HepG2 (cell line): ENCODE measurements around the gene ATP11A. TPM values are rescaled to one million over a fixed set of nuclear protein-coding genes. Genes with fewer than 3 reads are reported as not detected.

Source experiments
- ATAC-seq: fragments of 200-7000 bp; cut with Tn5 transposase; 3 replicates; pipeline ENCODE4 v1.9.1; 2020; ENCODE audit warnings: mild to moderate bottlenecking, moderate library complexity
- BruUV-seq: library from RNA; stranded (reverse); fragments of 400-500 nt; replicated peaks from 2 replicates; lab custom pipeline; 2021; lab: Mats Ljungman, UMichigan
- CTCF ChIA-PET: fragments of 300-600 bp; formaldehyde crosslinking; extraction: SDS; loops from one replicate; lab custom pipeline; 2021; ENCODE audit warnings: low total read pairs, inconsistent platforms, low intra/inter-chr PET ratio; lab: Yijun Ruan, JAX
- POLR2A ChIA-PET: fragments of 350-600 bp; sonication (Branson Sonifier 250); formaldehyde crosslinking; loops from one replicate; lab custom pipeline; 2020; ENCODE audit warnings: antibody characterized with exemption, inconsistent platforms; lab: Yijun Ruan, JAX
- DNase-seq: peaks from one replicate; pipeline ENCODE4 v3.0.0-alpha.2; 2015; ENCODE audit warnings: low spot score
- FAIRE-seq: peaks from 3 replicates; lab custom pipeline; 2011; peaks lifted over from hg19 to GRCh38; lab: Jason Lieb, UNC
- H2AFZ ChIP-seq: one replicate; pipeline ENCODE4 v1.6.1; 2011; ENCODE audit warnings: low read length, inconsistent platforms
- H3K27ac ChIP-seq: fragments of 300-600 bp; 3 replicates; pipeline ENCODE4 v1.8.0; 2011; ENCODE audit warnings: mixed run types, mild to moderate bottlenecking, mixed read lengths, low read length, inconsistent platforms; ENCODE audit not compliant: insufficient read depth; ENCODE audit errors: extremely low read length
- H3K27me3 ChIP-seq, 2 experiments: fragments of 200-600 bp in 1 of 2; 2 replicates in 1 of 2; 3 replicates in 1 of 2; pipeline versions ENCODE4 v1.6.0 to v1.8.0; 2011; ENCODE audit warnings: low read length in 2 of 2, mild to moderate bottlenecking in 2 of 2, moderate library complexity in 2 of 2, inconsistent platforms in 1 of 2; ENCODE audit not compliant: insufficient read depth in 2 of 2, control insufficient read depth in 1 of 2
- H3K36me3 ChIP-seq, 2 experiments: fragments of 200-600 bp in 1 of 2; replicated peaks in 1 of 2; 2 replicates in 1 of 2; 3 replicates in 1 of 2; pipeline versions ENCODE4 v1.5.1 to v1.8.0; 2011; ENCODE audit warnings: low read length in 2 of 2, inconsistent platforms in 1 of 2; ENCODE audit not compliant: insufficient read depth in 2 of 2, control insufficient read depth in 1 of 2
- H3K4me1 ChIP-seq: 2 replicates; pipeline ENCODE4 v1.5.1; 2012; ENCODE audit warnings: low read length, inconsistent platforms; ENCODE audit not compliant: insufficient read depth
- H3K4me2 ChIP-seq: 2 replicates; pipeline ENCODE4 v1.6.0; 2011; ENCODE audit warnings: low read depth, low read length, inconsistent platforms
- H3K4me3 ChIP-seq, 3 experiments: fragments of 200-600 bp in 1 of 3; sonication (generic), shearing (Covaris generic) in 1 of 3; replicated peaks in 1 of 3; 2 replicates each; pipeline ENCODE4 v1.5.1; 2011 to 2016; ENCODE audit warnings: low read length in 3 of 3, inconsistent platforms in 2 of 3, low read depth in 2 of 3, mild to moderate bottlenecking in 2 of 3, control low read depth in 1 of 3, mixed read lengths in 1 of 3; ENCODE audit not compliant: insufficient read depth in 1 of 3
- H3K79me2 ChIP-seq: one replicate; pipeline ENCODE4 v1.6.1; 2011; ENCODE audit warnings: low read length, inconsistent platforms; ENCODE audit not compliant: insufficient read depth
- H3K9ac ChIP-seq: 2 replicates; pipeline ENCODE4 v1.6.0; 2011; ENCODE audit warnings: mild to moderate bottlenecking, low read depth, low read length, inconsistent platforms; ENCODE audit not compliant: insufficient read depth
- H3K9me3 ChIP-seq: 2 replicates; pipeline ENCODE4 v1.5.1; 2012; ENCODE audit warnings: mild to moderate bottlenecking, low read length
- H4K20me1 ChIP-seq: 2 replicates; pipeline ENCODE4 v1.6.0; 2011; ENCODE audit warnings: inconsistent platforms, mild to moderate bottlenecking, low read length, moderate library complexity; ENCODE audit not compliant: insufficient read depth
- CENPBD1 ChIP-seq: sonication (generic); formaldehyde crosslinking; IDR thresholded peaks from 2 replicates; pipeline ENCODE4 v1.8.0; 2022; ENCODE audit warnings: missing genetic modification reagents, low read depth, mild to moderate bottlenecking, borderline replicate concordance
- GABPA ChIP-seq, 2 experiments: IDR thresholded peaks; 2 replicates each; pipeline ENCODE4 v1.6.1; 2011 to 2016; ENCODE audit warnings: low read depth in 2 of 2, low read length in 1 of 2, missing biosample characterization in 1 of 2, missing genetic modification characterization in 1 of 2
- HOXA3 ChIP-seq: sonication (generic); formaldehyde crosslinking; IDR thresholded peaks from 2 replicates; pipeline ENCODE4 v1.5.0; 2020; ENCODE audit warnings: missing genetic modification reagents
- KLF15 ChIP-seq: sonication (generic); formaldehyde crosslinking; IDR thresholded peaks from 2 replicates; pipeline ENCODE4 v1.8.1; 2023; ENCODE audit warnings: borderline replicate concordance, mild to moderate bottlenecking, inconsistent platforms, missing genetic modification reagents, mixed read lengths
- PAXIP1 ChIP-seq: sonication (generic); formaldehyde crosslinking; conservative IDR thresholded peaks from 2 replicates; pipeline ENCODE4 v1.4.0; 2020; ENCODE audit warnings: mild to moderate bottlenecking, missing genetic modification reagents, moderate library complexity
- RNF2 ChIP-seq: fragments of 450-650 bp; conservative IDR thresholded peaks from 2 replicates; pipeline ENCODE4 v1.6.1; 2016; ENCODE audit warnings: low read depth
- TMF1 ChIP-seq: sonication (generic); formaldehyde crosslinking; IDR thresholded peaks from 2 replicates; pipeline ENCODE4 v1.8.1; 2022; ENCODE audit warnings: low read depth, missing genetic modification reagents
- ZBTB33 ChIP-seq: sonication (generic); formaldehyde crosslinking; IDR thresholded peaks from 2 replicates; pipeline ENCODE4 v1.4.0; 2020; ENCODE audit warnings: missing genetic modification reagents
- ZNF3 ChIP-seq: IDR thresholded peaks from 2 replicates; pipeline ENCODE4 v1.7.0; 2017; ENCODE audit warnings: inconsistent platforms
- ZNF691 ChIP-seq: sonication (generic); formaldehyde crosslinking; IDR thresholded peaks from 2 replicates; pipeline ENCODE4 v1.4.0; 2020; ENCODE audit warnings: missing genetic modification reagents, low read depth, mild to moderate bottlenecking, borderline replicate concordance
- ZNF724P ChIP-seq: sonication (generic); formaldehyde crosslinking; IDR thresholded peaks from 2 replicates; pipeline ENCODE4 v1.8.0; 2022; ENCODE audit warnings: missing genetic modification reagents, borderline replicate concordance
- WGBS: methylation state at CpG from one replicate; pipeline ENCODE4 v1.1.6; 2017; ENCODE audit warnings: low lambda C conversion rate; 5-methylcytosine and 5-hydroxymethylcytosine counted together
- in situ Hi-C: cut with HindIII; loops from 2 replicates; pipeline ENCODE4 v1.10.0; 2017; ENCODE audit warnings: low pct_unique_long_range_greater_than_20kb; ENCODE audit not compliant: extremely low pct_ligation_motif_present
- intact Hi-C: fragments of 100-400 bp; cut with micrococcal nuclease; formaldehyde crosslinking; loops from one replicate; pipeline ENCODE4 v1.10.0; 2022; ENCODE audit not compliant: unreplicated experiment
- polyA plus RNA-seq, 8 experiments: library from polyadenylated mRNA; depleted of rRNA in 3 of 8; stranded (reverse) in 7 of 8; unstranded in 1 of 8; fragments of >200 nt; fragmentation: Illumina TruSeq in 4 of 8; extraction: Trizol in 4 of 8; gene quantifications; 2 replicates each; pipeline versions ENCODE4 v1.2.1 to v1.2.3, GENCODE V29; 2011 to 2016; ENCODE audit warnings: low read depth in 4 of 8, missing spikeins in 1 of 8, mixed read lengths in 1 of 8; ENCODE audit not compliant: insufficient read depth in 1 of 8
- total RNA-seq, 5 experiments: library from RNA; depleted of rRNA; stranded (reverse); fragments of >200 nt; fragmentation: Illumina TruSeq; extraction: Trizol; gene quantifications; 2 replicates each; pipeline ENCODE4 v1.2.3, GENCODE V29; 2016; ENCODE audit warnings: low read depth in 1 of 5

Gene ATP11A
- total and polyA plus RNA-seq, 2 of the 13 experiments (the other 11 are each of a cell fraction or from before 2014, with no cell fraction given) = 18.4 to 20.1 TPM

GRCh38 chr13:112695121-112695520 lies 5.3 kb downstream of the ATP11A start:
- DNase-seq (no peak), FAIRE-seq (no peak), ATAC-seq (no peak)
- H3K4me1 ChIP-seq = peaks cover 76% of the 10 kb centered on the region
- no TSS peak for BruUV-seq
- CTCF ChIA-PET = no interaction called here
- POLR2A ChIA-PET = no interaction called here
- H3K27ac ChIP-seq = no peak overlapping the region
- H3K9me3 ChIP-seq = no peaks in the 10 kb centered on the region
- 79% methylated on average over 4 of the region's 4 CpGs for WGBS
- H2AFZ ChIP-seq = no peak overlapping the region
- H3K27me3 ChIP-seq = no peaks in the 10 kb centered on the region
- no peak overlapping the region for H3K4me3 ChIP-seq
- peaks cover 69% of the 10 kb centered on the region for H4K20me1 ChIP-seq
- in situ Hi-C loops (no loop called here), intact Hi-C loops (no loop called here)
- TF ChIP-seq ZBTB33 (CRISPR knock-in tag) (no peak), KLF15 (CRISPR knock-in tag) (no peak), ZNF691 (CRISPR knock-in tag) (no peak), HOXA3 (CRISPR knock-in tag) (no peak), GABPA (IDR thresholded peaks at IDR 0.05; ENCODE audit: low read depth, low read length) (no peak), GABPA (CRISPR knock-in tag; IDR thresholded peaks at IDR 0.05; ENCODE audit: low read depth) (no peak), RNF2 (no peak), ZNF3 (CRISPR knock-in tag) (no peak), ZNF724P (no peak), PAXIP1 (no peak), CENPBD1 (CRISPR knock-in tag) (no peak), TMF1 (CRISPR knock-in tag) (no peak)
- peaks cover 11 to 36% of the 10 kb centered on the region in 2 experiments for H3K36me3 ChIP-seq
- H3K79me2 ChIP-seq = peaks cover 96% of the 10 kb centered on the region
- H3K9ac ChIP-seq = no peak overlapping the region
- H3K4me2 ChIP-seq = no peak overlapping the region
